H1 (cell line): ENCODE data around the gene FOXL1. TPM values are rescaled to one million over a fixed set of nuclear protein-coding genes. Genes with fewer than 3 reads are reported as not detected.

ENCODE experiments used
- ATF2 ChIP-seq: IDR thresholded peaks from 2 replicates; pipeline ENCODE4 v1.6.1; 2012; ENCODE audit warnings: low read length, inconsistent platforms
- ATF3 ChIP-seq: IDR thresholded peaks from 2 replicates; pipeline ENCODE4 v1.6.1; 2011; ENCODE audit warnings: low read depth, mild to moderate bottlenecking, low read length; ENCODE audit not compliant: insufficient read depth
- CHD2 ChIP-seq: IDR thresholded peaks from 2 replicates; pipeline ENCODE4 v1.6.1; 2012; ENCODE audit warnings: low read length, improper control_type of control experiment
- CREB1 ChIP-seq: IDR thresholded peaks from 2 replicates; pipeline ENCODE4 v1.6.1; 2012; ENCODE audit warnings: inconsistent platforms
- HDAC6 ChIP-seq: IDR thresholded peaks from one replicate; pipeline ENCODE4 v1.7.1; 2012; ENCODE audit warnings: low read depth, mild to moderate bottlenecking, inconsistent platforms, low read length, moderate library complexity
- JUND ChIP-seq: IDR thresholded peaks from 2 replicates; pipeline ENCODE4 v1.6.1; 2011; ENCODE audit warnings: mild to moderate bottlenecking, improper control_type of control experiment, low read length
- KDM1A ChIP-seq: fragments of 200-600, 300-600 bp; sonication (generic); IDR thresholded peaks from 2 replicates; pipeline ENCODE4 v1.7.1; 2016; ENCODE audit warnings: mild to moderate bottlenecking, low read length, borderline replicate concordance
- KDM4A ChIP-seq: IDR thresholded peaks from one replicate; pipeline ENCODE4 v1.7.1; 2012; ENCODE audit warnings: low read depth, mild to moderate bottlenecking, moderate library complexity, low read length, inconsistent platforms; ENCODE audit not compliant: severe bottlenecking
- KDM5A ChIP-seq: fragments of 200-600 bp; IDR thresholded peaks from 2 replicates; pipeline ENCODE4 v1.7.1; 2012; ENCODE audit warnings: mild to moderate bottlenecking, low read length, inconsistent platforms, mixed read lengths
- MAX ChIP-seq: IDR thresholded peaks from 2 replicates; pipeline ENCODE4 v1.6.1; 2012; ENCODE audit warnings: inconsistent platforms
- POLR2A ChIP-seq, 2 experiments: IDR thresholded peaks; 1 replicate in 1 of 2; 2 replicates in 1 of 2; pipeline ENCODE4 v1.6.1; 2011; ENCODE audit warnings: low read depth in 2 of 2, low read length in 2 of 2, mild to moderate bottlenecking in 2 of 2; ENCODE audit errors: control extremely low read depth in 1 of 2
- POLR2AphosphoS5 ChIP-seq: IDR thresholded peaks from 2 replicates; pipeline ENCODE4 v1.6.1; 2011; ENCODE audit warnings: low read depth, low read length
- SIN3A ChIP-seq, 2 experiments: IDR thresholded peaks in 1 of 2; conservative IDR thresholded peaks in 1 of 2; 2 replicates each; pipeline ENCODE4 v1.6.1; 2011 to 2012; ENCODE audit warnings: low read length in 2 of 2, improper control_type of control experiment in 1 of 2, low read depth in 1 of 2, mild to moderate bottlenecking in 1 of 2
- SRF ChIP-seq: IDR thresholded peaks from 2 replicates; pipeline ENCODE4 v1.6.1; 2011; ENCODE audit warnings: mild to moderate bottlenecking, low read depth, low read length, moderate library complexity
- TBP ChIP-seq: IDR thresholded peaks from 2 replicates; pipeline ENCODE4 v1.6.1; 2011; ENCODE audit warnings: low read depth, low read length, improper control_type of control experiment
- YY1 ChIP-seq: IDR thresholded peaks from 2 replicates; pipeline ENCODE4 v1.6.1; 2011; ENCODE audit warnings: low read depth, mild to moderate bottlenecking, low read length
- polyA plus RNA-seq, 7 experiments: library from polyadenylated mRNA; depleted of rRNA in 3 of 7; stranded (reverse) in 5 of 7; unstranded in 2 of 7; fragments of >200 nt in 5 of 7; fragments of 200-250 nt in 2 of 7; gene quantifications; 1 replicate in 5 of 7; 2 replicates in 1 of 7; 4 replicates in 1 of 7; pipeline versions ENCODE4 v1.2.1 to v1.2.3, GENCODE V29; 2011 to 2013; ENCODE audit warnings: missing spikeins in 2 of 7, mixed read lengths in 2 of 7
- total RNA-seq: library from RNA; stranded (reverse); fragmentation: NEBNext Ultra II Directional; extraction: Animal tissue kit (Norgen Biotek cat#: 25700); gene quantifications from 2 replicates; pipeline ENCODE4 v1.2.1, GENCODE V29; 2021

Gene FOXL1
- total and polyA plus RNA-seq, 2 of the 8 experiments (the other 6 are each of a cell fraction or from before 2014, with no cell fraction given), result 0.03 TPM; not detected in 1

- TF ChIP-seq TBP (peak; percentile 59), KDM1A (0 out of 2 replicates have a peak, but pooled peaks have one; percentile 9), MAX (peak; percentile 81), YY1 (no peak), KDM4A (peak; percentile 100), POLR2AphosphoS5 (peak; percentile 68), JUND (peak; percentile 91), CHD2 (0 out of 2 replicates have a peak, but pooled peaks have one; percentile 5), ATF3 (peak; percentile 97), ATF2 (0 out of 2 replicates have a peak, but pooled peaks have one; percentile 18), HDAC6 (no peak), KDM5A (peak; percentile 49), SRF (peak; percentile 89), CREB1 (peak; percentile 100), POLR2A (IDR thresholded peaks at IDR 0.05; ENCODE audit: control extremely low read depth in 1 of 2, low read depth in 2 of 2, low read length in 2 of 2) (peak; percentile 52 to 76), SIN3A (conservative IDR thresholded peaks at IDR 0.05 in 1 of 2, IDR thresholded peaks at IDR 0.05 in 1 of 2; ENCODE audit: low read depth in 1 of 2, low read length in 2 of 2) (peak in 1 of 2 experiments; percentile 85; a peak in 2 of 4 replicates)
Measured at GRCh38 chr16:86554917-86555703, 23.2 kb upstream of the FOXL1 start, which contains the start of gene MTHFSD (continued).
